Measurements from ENCODE around the gene GOLGA6C.
"Not testable (repeated sequence)": the region's sequence is repeated elsewhere in the genome, so short reads cannot be mapped to it uniquely, and the experiment has no call there.

GRCh38 chr15:75259873-75260272 lies 1.7 kb downstream of the GOLGA6C start:
- not testable (repeated sequence) for TF ChIP-seq CTCF, POLR2A (IDR thresholded peaks at IDR 0.05)

All from uterus (tissue), 2 donors.